HG02642 (cell line): ENCODE results near the gene TEC.
"Not testable (repeated sequence)": the region's sequence is repeated elsewhere in the genome, so short reads cannot be mapped to it uniquely, and the experiment has no call there.

ENCODE experiments used
- ATAC-seq: cut with Tn5 transposase; IDR thresholded peaks from one replicate; pipeline ENCODE4 v1.9.1; 2021; ENCODE audit warnings: mild to moderate bottlenecking; ENCODE audit not compliant: unreplicated experiment, poor library complexity

TEC gene

DNA sequence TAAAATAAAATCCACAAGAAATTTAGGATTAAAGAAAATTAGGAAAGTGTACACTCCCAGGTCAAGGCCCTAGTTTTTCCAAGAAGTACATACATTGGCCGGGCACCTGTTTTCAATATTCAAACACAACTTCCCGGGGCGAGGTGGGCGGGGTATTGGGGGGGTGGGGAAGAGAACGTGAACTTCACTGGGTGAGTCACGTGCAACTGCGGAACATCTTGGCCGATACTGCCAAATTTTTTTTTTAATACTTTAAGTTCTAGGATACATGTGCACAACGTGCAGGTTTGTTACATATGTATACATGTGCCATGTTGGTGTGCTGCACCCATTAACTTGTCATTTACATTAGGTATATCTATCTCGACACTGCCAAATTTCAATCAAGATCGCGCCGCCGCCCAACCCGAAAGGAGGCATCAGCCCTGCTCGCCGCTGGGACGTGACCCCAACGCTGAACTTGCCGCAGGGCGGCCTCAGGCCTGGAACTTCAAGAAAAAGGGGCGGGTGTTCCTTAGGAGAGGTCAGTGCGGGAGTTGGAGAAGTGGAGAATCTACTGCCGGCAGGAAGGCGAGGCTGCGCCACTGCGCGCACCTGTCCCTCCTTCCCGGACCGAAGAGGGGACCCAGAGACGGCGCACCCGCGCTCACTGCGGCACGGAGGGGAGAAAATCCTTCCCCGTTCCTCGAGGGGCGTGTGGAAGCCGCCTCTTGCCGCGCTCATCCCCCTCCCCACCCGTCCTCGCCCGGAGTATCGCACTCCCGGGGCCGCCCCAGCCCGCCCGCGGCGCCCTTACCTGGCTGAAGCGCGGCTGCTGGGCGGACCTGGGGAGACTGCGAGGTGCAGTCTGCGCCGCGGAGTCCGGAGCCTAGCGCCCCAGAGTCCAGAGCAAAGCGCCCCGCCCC is at the start of gene TEC:
Gene TEC, minus strand, starts transcription at position 883 of the 905 bp plus-strand sequence. CDS start 41,224 bp downstream, outside the sequence.
- peak; percentile 31 for ATAC-seq

DNA sequence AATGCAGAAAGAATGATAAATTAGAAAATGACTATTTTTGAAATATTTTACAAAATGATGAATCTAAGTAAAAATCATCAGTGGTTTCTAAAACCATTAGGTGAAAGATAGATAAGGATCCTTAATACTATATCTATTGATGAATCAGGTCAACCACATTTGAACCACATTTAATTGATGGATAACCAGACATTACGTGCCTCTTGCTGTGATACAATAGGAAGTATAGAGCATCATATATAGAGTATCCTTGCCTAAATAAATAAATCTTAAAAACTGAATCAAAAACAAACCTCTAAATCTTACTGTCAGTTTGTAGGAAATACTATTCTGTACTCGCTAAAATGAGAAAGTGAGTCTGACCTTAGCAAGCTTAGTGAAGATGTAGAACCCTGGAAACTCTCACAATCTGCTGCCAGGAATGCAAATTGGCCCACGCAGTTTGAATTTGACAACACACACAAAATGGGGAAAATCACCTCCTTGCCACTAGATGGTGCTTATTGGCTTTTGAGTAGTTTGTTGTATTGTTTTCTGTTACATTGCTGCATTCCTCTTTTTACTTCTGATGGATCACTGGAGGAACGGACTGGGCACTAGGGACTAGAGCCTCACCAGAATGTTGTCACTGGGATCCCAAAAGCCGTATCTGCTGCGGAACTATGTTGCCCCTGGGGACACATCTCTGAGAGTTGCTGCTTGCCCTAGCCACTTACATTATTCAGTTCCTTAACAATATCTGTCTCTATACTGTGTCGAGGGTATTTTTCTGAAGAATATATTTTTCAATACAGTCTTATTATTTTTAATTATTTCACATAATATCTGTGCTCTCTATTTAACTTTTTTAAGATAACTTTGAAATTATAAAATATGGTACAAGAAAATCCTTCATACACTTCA is 46.3 kb upstream of the TEC start:
- peak; percentile 86 for ATAC-seq

DNA sequence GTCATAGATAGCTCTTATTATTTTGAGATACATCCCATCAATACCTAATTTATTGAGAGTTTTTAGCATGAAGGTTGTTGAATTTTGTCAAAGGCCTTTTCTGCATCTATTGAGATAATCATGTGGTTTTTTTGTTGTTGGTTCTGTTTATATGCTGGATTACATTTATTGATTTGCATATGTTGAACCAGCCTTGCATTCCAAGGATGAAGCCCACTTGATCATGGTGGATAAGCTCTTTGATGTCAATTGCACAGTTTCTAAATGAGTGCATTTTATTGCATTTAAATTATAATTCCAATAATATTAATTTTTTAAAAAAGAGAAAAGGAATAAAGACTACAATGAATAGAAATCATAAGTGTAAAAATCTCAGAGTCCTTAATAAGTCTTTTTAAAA is 45.1 kb upstream of the TEC start:
- not testable (repeated sequence) for ATAC-seq

DNA sequence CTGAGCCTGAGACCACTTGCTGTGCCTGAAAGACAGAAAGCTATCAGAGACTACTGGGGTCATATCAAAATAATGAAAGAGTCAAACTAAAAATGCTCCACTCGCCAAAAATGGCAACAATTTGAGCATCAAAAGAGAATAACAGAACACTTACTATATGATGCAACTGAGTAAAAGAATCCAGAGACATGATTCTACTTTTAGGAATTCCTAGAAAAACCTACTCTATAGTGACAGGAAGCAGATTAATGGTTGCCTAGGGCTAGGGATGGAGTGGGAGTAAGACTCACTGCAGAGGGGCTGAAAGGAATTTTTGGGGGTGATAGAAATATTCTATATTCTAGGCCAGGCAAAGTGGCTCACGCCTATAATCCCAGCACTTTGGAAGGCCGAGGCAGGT is 42.3 kb upstream of the TEC start:
- ATAC-seq: no peak

DNA sequence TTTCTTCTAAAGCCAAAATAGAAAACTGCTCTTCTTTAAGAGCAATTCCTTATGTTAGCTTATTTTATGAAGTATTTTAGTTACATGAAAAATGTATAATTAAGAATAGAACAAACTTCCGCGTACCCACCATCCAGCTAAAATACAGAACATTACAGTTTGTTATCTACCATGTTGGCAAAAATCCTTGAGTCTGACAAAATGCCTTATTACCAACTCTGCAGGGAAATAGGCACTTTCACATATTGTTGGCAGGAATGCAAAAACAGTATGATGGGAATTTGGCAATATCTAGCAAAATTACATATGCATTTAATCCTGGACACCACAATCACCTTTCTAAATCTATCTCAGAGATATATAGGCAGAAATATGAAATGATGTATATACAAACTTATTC is 39.3 kb upstream of the TEC start:
- no peak for ATAC-seq

DNA sequence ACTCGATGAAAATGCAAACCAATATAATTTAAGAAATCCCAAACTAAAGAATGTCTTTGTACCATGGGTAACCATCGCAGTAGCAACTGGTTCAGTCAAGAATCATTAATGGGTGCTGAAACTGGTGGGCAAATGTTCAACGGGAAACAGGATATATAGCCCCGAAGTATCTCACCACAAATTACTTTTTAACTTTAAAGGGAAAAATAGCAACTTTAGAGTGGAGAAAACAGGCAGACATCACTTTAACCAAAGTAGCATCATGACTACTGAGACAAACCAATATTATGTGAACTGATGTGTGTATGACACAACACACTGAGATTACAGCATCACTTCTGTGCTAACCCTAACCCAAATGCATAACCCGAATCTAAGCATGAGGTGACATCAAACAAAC is 37.9 kb upstream of the TEC start:
- peak; percentile 52 for ATAC-seq

DNA sequence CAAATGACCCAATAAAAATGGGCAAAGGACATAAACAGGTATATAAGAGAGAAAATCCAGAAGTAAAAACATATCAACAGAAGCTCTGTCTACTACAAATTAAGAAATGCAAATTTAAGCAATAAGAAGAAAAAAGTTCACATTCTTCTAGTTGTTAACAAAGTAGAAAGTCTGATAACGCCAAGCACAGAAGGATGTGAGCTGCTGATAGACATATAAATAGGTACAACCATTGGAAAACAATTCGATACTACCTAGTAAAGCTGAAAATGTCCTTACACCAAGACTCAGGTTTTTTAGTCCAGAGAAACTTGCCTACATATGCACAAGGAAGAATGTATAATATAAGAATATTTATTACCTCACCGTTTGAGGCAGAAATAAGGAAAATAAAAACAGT is 35.9 kb upstream of the TEC start:
- no peak for ATAC-seq

DNA sequence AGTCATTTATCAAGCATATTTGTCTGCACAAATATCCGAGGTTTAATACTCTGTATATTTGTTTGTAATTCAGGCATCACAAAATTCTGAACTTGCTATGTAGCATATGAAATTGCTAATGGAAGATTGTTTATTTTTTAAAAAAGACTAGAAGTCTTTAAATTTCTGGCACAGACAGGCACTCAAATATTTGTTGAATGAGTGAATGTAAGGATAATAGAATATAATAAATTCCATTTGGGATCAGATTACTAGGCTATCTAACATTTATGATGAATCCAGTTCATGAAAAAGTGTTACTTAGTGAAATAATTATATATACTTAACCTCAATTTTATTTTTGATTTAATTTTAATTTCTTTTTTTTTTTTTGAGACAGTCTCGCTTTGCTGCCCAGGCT is 30.4 kb upstream of the TEC start:
- no peak for ATAC-seq

DNA sequence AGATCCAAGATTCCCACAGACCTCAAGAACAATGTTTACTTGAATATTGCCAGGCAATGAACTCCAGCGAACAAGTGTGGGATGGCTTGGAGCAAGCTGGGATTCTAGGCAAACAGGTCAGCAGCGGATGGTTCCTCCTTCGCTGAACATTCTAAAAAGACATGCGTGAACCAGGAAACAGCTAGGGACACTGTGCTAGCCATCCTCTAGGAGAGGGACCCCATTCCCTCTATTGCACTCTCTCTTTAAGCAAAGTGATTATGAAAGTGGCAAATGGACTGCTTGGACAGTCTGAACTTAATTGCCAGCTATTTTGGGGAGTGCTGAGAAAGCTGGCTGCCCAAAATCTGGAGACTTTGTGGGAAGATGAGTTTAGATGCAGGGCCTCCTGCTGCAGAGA is 29.9 kb upstream of the TEC start:
- no peak for ATAC-seq

DNA sequence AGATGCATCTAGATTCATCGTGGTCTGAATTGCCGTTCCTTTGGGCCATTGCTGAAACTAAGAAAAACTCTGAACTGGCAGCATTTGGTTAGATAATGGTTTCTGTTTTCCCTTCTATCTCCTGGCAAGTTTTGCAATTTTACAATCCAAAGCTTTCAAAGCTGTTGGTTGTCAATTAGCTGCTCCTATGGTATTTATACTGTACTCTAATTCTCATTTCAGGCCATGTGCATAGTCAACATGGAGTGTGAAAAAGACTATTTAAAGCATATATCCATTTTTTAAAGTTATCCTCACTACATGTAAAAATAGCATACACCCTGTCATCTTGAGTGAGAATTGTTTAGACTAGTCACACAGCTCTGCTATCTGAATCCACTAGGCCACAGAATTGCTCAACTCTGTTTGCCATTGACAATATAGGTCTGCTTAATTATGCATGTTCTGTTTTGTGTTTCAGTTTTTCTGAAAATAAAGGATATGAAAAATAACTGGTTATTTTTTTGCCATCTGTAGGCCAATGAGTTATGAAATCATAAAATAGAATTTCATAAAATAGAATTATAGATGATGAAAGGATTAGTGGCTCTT is 27.7 kb upstream of the TEC start:
- ATAC-seq: no peak

DNA sequence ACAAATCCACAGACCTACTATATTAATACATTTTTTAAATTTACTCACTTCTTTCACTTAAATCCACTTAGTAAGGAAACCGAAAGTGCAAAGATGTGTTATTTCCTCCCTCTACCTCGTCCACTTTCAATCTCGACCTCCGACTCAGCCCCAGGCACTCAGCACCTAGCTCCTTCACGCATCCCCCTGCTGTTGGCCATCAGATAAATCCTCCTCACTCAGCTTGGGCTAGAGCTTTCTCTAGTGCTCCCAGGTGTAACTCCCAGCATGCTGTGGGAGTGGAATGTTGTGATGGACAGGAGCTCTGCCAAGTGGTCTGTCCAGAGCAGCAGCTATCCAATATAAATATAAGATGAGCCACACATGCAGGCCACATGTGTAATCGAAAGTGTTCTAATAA is 26.7 kb upstream of the TEC start:
- peak; percentile 74 for ATAC-seq

DNA sequence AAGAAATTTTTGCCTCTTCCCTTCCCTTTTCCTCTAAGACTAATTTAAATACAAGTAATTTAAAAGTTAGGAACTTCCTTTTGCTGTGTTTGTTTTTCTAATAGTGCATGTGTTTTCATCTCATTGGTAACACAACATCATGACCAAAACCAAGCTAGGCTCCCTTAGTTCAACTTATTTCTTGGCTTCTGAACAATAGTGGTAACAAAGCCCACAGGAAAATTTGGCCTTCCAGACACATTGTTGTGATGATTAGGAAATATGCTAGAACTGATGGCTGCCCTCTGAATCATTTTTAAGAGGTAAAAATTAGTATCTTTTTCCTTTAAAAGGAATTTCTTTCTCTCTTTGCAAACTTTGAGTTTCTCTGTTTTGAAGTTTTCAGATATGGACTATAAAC is 25.5 kb upstream of the TEC start:
- ATAC-seq: no peak

DNA sequence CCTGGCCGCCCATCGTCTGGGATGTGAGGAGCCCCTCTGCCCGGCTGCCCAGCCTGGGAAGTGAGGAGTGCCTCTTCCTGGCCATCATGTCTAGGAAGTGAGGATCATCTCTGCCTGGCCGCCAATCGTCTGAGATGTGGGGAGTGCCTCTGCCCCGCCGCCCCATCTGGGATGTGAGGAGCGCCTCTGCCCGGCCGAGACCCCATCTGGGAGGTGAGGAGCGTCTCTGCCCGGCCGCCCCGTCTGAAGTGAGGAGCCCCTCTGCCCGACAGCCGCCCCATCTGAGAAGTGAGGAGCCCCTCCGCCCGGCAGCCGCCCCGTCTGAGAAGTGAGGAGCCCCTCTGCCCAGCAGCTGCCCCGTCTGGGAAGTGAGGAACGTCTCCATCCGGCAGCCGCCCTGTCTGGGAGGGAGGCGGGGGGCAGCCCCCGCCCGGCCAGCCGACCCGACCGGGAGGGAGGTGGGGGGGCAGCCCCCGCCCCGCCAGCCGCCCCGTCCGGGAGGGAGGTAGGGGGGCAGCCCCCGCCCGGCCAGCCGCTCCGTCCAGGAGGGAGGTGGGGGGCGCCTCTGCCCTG is 22.7 kb upstream of the TEC start:
- not testable (repeated sequence) for ATAC-seq

DNA sequence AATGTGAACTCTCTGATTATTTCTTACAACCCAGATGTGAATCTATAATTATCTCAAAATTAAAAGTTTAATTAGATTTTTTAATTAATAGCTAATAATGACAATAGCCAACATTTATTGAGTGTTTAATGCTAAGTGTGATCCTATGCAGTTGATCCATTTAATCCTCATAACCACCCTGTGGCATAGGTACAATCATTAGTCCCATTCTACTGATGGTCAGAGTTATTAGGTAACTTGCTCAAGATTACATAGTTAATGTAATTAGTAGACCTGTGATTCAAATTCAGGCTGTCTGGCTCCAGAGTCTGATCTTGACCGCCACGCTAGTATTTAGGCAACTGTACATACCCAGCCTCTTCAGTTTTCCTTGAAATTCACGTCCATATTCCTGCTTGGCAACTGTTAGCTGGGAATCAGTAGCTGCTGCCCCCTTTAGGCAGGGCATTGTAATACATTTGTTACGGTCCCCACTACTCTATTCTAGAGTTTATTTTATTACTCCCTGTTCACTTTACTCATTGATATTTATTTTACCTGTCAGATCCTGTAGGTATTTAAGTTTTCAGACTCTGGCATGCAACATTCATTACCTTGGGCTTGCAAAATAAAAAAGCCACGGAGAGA is 20.6 kb upstream of the TEC start:
- no peak for ATAC-seq

DNA sequence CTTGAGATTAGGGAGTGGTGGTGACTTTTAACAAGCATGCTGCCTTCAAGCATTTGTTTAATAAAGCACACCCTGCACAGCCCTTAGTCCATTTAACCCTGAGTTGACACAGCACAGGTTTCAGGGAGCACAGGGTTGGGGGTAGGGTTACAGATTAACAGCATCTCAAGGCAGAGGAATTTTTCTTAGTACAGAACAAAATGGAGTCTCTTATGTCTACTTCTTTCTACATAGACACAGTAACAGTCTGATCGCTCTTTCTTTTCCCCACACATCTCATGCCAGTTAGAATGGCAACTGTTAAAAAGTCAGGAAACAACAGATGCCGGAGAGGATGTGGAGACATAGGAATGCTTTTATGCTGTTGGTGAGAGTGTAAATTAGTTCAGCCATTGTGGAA is 16.4 kb upstream of the TEC start:
- ATAC-seq: not testable (repeated sequence)

DNA sequence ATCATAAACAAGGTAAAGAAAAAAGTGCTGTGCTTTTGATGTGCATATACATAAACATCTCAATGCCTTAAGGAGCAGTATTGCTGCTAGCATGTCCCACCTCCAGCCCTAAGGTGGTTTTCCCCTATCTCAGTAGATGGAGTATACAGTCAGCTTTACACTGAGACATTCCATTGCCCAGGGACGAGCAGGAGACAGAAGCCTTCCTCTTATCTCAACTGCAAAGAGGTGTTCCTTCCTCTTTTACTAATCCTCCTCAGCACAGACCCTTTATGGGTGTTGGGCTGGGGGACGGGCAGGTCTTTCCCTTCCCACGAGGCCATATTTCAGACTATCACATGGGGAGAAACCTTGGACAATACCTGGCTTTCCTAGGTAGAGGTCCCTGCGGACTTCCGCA is 16.0 kb upstream of the TEC start:
- not testable (repeated sequence) for ATAC-seq

DNA sequence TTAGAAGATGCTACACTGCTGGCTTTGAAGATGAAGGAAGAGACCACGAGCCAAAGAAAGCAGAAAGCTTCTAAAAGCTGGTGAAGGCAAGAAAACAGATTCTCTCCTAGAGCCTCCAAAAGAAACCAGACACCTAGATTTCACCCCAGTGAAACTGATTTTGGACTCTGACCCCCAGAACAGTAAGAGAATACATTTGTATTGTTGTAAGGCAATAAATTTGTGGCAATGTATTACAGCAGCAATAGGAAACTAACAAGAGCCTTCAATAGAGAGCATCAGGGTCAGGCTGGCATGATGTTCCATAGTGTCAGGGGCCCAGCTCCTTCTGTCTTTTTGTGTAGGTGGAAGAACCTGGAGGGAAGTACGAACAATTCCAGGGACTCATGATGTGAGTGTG is 6.0 kb upstream of the TEC start:
- no peak for ATAC-seq

DNA sequence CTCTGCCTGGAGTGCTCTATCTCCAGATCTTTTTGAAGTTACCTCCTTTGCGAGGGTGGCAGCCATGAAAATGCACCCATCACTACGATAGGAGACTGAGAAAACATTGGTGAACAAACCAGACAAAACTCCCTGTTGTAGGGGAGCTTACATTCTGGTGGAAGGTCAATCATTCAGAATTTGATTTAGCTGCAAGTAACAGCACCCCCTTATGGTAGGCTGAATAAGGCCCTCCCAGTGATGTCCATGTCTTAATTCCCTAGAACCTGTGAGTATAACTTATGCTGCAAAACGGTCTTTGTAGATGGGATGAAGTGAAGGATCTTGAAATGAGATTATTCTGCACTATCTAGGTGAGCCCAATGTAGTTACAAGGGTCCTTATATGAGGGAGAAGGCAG is 5.6 kb upstream of the TEC start:
- peak; percentile 52 for ATAC-seq

DNA sequence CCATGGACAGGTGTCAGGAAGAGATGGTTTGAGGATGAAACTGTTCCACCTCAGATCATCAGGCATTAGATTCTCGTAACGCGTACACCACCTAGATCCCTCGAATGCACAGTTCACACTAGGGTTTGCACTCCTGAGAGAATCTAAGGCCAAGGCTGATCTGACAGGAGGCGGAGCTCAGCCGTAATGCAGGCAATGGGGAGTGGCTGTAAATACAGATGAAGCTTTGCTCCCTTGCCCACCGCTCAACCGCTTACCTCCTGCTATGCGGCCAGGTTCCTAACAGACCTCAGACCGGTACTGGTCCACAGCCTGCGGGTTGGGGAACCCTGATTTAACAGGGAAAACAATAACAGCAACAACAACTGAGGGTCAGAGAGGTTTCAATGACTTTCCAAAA is 2.0 kb upstream of the TEC start:
- ATAC-seq: no peak

DNA sequence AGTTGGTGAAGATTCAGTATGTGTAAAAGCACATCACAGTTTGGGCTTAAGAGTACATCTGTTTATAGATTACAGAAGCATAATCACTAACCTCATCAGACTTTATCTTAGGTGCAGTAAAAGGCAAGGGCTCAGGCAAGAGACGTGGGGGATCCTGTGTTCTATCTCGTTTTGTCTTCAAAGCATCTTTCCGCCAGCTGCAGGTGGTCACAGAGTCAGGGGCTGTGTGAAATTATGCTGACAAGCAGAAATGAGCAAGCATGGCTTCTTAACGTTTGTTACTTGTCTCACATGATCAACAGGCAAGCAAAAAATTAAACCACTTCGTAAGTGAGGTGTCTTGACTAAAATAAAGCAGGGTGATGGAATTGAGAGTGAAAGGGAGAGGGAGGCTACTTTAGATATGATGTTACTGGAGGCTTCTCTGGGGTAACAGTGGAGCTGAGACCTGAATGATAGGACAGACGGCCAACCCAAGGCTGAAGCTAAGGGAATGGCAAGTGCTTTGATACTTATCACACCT is 1.4 kb upstream of the TEC start:
- no peak for ATAC-seq
